ENCODE measurements around the gene ARHGAP23. TPM values are rescaled to one million over a fixed set of nuclear protein-coding genes. Genes with fewer than 3 reads are reported as not detected.

Gene ARHGAP23
- total RNA-seq, 1 donor from 2014 or later = 177 TPM

DNA sequence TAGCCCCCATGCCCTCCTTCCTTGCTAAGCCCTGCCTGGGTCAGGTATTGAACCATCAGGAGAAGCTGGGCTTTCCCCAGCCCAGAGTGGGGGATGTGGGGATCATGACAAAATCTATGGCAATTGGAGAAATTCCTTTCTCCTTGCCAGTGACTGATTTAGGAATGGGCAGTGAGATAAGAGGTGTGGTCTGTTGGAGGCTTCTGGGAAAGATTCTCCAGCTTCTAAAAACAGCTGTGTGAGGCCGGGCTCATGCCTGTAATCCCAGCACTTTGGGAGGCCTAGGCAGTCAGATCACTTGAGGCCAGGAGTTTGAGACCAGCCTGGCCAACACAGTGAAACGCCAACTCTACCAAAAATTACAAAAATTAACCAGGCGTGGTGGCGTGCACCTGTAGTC lies 108.4 kb downstream of the ARHGAP23 start:
- Mint-ChIP-seq H3K4me3 (ENCODE audit: unreplicated experiment) (no peak overlapping the region), H3K36me3 (ENCODE audit: unreplicated experiment) (no peaks in the 10 kb centered on the region), H3K27me3 (ENCODE audit: unreplicated experiment) (peaks cover 33% of the 10 kb centered on the region), H3K9me3 (ENCODE audit: unreplicated experiment) (no peaks in the 10 kb centered on the region), H3K27ac (ENCODE audit: unreplicated experiment) (no peak overlapping the region), H3K4me1 (ENCODE audit: unreplicated experiment) (no peaks in the 10 kb centered on the region)
- no peak for TF ChIP-seq CTCF (IDR thresholded peaks at IDR 0.05)
- no peak for DNase-seq (ENCODE audit: extremely low spot score, unreplicated experiment)

GRCh38 chr17:38538906-38539305 lies 110.6 kb downstream of the ARHGAP23 start:
- Mint-ChIP-seq H3K9me3 (ENCODE audit: unreplicated experiment) (no peaks in the 10 kb centered on the region), H3K36me3 (ENCODE audit: unreplicated experiment) (no peaks in the 10 kb centered on the region), H3K27ac (ENCODE audit: unreplicated experiment) (no peak overlapping the region), H3K27me3 (ENCODE audit: unreplicated experiment) (peaks cover 30% of the 10 kb centered on the region), H3K4me3 (ENCODE audit: unreplicated experiment) (no peak overlapping the region), H3K4me1 (ENCODE audit: unreplicated experiment) (no peaks in the 10 kb centered on the region)
- DNase-seq (ENCODE audit: extremely low spot score, unreplicated experiment) = no peak
- TF ChIP-seq CTCF (IDR thresholded peaks at IDR 0.05) = no peak

DNA sequence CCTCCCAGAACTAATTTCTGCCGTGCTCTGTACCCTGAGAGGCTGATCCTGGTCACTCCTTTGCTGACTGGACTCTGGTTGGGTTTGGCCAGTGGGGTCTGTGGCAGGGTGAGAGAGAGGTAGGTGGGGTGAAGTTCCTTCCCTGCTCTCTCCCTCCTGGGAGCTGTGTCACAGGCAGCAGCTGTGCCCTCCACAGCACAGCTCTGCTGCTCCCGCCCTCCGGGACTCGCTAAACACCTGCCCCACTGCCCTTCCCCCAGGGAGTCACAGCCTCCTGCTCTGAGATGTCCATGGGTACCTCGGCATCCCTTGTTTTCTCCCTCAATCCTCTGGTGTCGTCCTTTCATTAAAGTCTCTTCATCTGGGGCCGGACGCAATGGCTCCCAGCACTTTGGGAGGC lies 111.1 kb downstream of the ARHGAP23 start:
- Mint-ChIP-seq H3K36me3 (ENCODE audit: unreplicated experiment) (no peaks in the 10 kb centered on the region), H3K27me3 (ENCODE audit: unreplicated experiment) (peaks cover 25% of the 10 kb centered on the region), H3K9me3 (ENCODE audit: unreplicated experiment) (no peaks in the 10 kb centered on the region)

GRCh38 chr17:38540514-38541045 lies 112.3 kb downstream of the ARHGAP23 start:
- no peak overlapping the region for H3K27ac Mint-ChIP-seq (ENCODE audit: unreplicated experiment)
- peaks cover 20% of the 10 kb centered on the region for H3K27me3 Mint-ChIP-seq (ENCODE audit: unreplicated experiment)

More for the DNA sequence above, 111.1 kb downstream of the ARHGAP23 start:
- Mint-ChIP-seq H3K27ac (ENCODE audit: unreplicated experiment) (no peak overlapping the region), H3K4me1 (ENCODE audit: unreplicated experiment) (no peaks in the 10 kb centered on the region), H3K4me3 (ENCODE audit: unreplicated experiment) (no peak overlapping the region)
- no peak for DNase-seq (ENCODE audit: extremely low spot score, unreplicated experiment)
- no peak for TF ChIP-seq CTCF (IDR thresholded peaks at IDR 0.05)

DNA sequence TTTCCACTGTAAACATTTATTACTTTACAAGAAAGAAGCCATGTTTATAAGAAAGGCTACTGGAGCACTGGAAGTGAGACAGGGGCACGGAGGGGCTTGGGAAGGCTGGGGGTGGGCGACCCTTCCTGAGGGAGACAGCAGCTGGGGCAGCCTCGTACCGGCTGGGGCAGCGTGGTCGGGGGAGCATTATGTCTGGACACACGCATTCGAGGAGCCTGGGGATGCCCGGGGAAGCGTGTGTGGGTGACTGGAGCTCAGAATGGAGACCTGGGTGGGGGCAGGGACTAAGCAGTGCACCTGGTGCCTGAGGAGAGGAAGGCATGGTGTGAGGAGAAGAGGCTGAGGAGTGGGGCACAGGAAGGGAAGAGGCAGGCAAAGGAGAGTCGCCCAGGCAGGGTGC lies 113.0 kb downstream of the ARHGAP23 start:
- Mint-ChIP-seq H3K27ac (ENCODE audit: unreplicated experiment) (no peak overlapping the region), H3K9me3 (ENCODE audit: unreplicated experiment) (no peaks in the 10 kb centered on the region), H3K36me3 (ENCODE audit: unreplicated experiment) (no peaks in the 10 kb centered on the region), H3K4me1 (ENCODE audit: unreplicated experiment) (no peaks in the 10 kb centered on the region), H3K27me3 (ENCODE audit: unreplicated experiment) (peaks cover 13% of the 10 kb centered on the region), H3K4me3 (ENCODE audit: unreplicated experiment) (no peak overlapping the region)
- no peak for DNase-seq (ENCODE audit: extremely low spot score, unreplicated experiment)
- TF ChIP-seq CTCF (IDR thresholded peaks at IDR 0.05) = no peak

More at GRCh38 chr17:38540514-38541045, 112.3 kb downstream of the ARHGAP23 start:
- DNase-seq (ENCODE audit: extremely low spot score, unreplicated experiment) = no peak
- Mint-ChIP-seq H3K9me3 (ENCODE audit: unreplicated experiment) (no peaks in the 10 kb centered on the region), H3K4me3 (ENCODE audit: unreplicated experiment) (no peak overlapping the region), H3K36me3 (ENCODE audit: unreplicated experiment) (no peaks in the 10 kb centered on the region), H3K4me1 (ENCODE audit: unreplicated experiment) (no peaks in the 10 kb centered on the region)
- no peak for TF ChIP-seq CTCF (IDR thresholded peaks at IDR 0.05)

All from osteocyte (in vitro differentiated cells).